ENCODE data around the gene PRLH. TPM values are rescaled to one million over a fixed set of nuclear protein-coding genes. Genes with fewer than 3 reads are reported as not detected.

Gene PRLH
- total RNA-seq, 2 donors from 2014 or later: not detected

DNA sequence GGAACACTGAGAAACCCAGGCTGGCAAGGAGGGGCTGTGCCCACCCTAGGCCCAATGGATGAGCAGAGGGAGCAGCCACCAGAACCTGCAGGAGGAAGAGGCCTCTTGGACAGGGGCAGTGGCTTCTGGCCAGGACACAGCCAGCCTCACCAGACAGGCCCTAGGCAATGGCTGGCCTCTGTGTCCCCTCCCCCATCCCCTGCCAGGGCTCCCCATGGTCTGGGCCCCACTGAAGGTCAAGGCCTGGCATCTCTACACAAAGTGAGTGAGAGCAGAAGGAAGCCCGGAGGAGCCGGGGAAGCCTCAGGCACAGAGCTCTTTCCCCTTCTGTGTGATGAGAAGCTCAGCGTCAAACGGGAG lies 6.3 kb downstream of the PRLH start:
- intact Hi-C loops (cut with DNase I): loop anchor here (5.0 kb wide), 1 partner anchor 100 kb away; no protein-coding TSS in a partner anchor

DNA sequence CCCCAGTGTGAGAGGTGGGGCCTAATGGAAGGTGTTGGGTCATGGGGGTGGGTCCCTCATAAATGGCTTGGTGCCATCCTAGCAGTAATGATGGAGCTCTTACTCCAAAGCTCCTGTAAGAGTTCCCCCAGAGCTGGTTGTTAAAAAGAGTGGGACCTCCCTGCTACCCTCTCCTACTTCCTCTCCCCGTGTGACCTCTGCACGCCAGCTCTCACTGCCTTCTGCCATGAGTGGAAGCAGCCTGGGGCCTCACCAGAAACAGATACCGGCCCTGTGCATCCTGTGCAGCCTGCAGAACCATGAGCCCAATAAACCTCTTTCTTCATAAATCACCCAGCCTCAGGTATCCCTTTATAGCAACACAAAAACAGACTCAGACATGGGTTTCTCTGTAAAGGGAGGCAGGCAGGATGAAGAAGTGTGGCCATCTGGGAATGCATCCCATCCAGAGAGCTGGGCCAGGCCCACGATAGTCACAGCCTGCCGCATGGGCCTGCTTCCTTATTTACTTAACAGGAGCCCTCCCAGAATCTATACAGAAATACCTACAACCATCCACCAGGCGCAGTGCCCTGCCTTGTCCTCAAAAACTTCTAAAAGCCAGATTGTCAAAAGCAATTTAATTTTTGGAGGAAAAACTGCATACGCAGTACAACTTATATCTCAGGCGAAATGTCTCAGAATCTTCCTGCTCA lies 7.5 kb downstream of the PRLH start:
- ATAC-seq: no peak
- no peaks in the 10 kb centered on the region for H3K36me3 ChIP-seq (replicated peaks in 1 of 2; ENCODE audit: insufficient read depth in 1 of 2, low read depth in 2 of 2)
- H3K4me3 ChIP-seq: no peak overlapping the region
- WGBS, 2 donors: 83% methylated on average over 8 of the region's 8 CpGs
- H3K27ac ChIP-seq: no peak overlapping the region
- no peaks in the 10 kb centered on the region for H3K27me3 ChIP-seq
- peaks cover 13% of the 10 kb centered on the region for H3K4me1 ChIP-seq
- intact Hi-C loops (cut with DNase I): loop anchor here (5.0 kb wide), 1 partner anchor 102 kb away; no protein-coding TSS in a partner anchor
- DNase-seq: no peak
- TF ChIP-seq, protein P1, sequence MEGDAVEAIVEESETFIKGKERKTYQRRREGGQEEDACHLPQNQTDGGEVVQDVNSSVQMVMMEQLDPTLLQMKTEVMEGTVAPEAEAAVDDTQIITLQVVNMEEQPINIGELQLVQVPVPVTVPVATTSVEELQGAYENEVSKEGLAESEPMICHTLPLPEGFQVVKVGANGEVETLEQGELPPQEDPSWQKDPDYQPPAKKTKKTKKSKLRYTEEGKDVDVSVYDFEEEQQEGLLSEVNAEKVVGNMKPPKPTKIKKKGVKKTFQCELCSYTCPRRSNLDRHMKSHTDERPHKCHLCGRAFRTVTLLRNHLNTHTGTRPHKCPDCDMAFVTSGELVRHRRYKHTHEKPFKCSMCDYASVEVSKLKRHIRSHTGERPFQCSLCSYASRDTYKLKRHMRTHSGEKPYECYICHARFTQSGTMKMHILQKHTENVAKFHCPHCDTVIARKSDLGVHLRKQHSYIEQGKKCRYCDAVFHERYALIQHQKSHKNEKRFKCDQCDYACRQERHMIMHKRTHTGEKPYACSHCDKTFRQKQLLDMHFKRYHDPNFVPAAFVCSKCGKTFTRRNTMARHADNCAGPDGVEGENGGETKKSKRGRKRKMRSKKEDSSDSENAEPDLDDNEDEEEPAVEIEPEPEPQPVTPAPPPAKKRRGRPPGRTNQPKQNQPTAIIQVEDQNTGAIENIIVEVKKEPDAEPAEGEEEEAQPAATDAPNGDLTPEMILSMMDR (IDR thresholded peaks at IDR 0.05): no peak
- TF ChIP-seq POLR2A (IDR thresholded peaks at IDR 0.05): no peak
- H3K9me3 ChIP-seq: no peaks in the 10 kb centered on the region

More for the DNA sequence above, 6.3 kb downstream of the PRLH start:
- 51 to 70% methylated on average over 3 to 4 of the region's 4 CpGs for WGBS, 2 donors
- TF ChIP-seq, protein P1 (IDR thresholded peaks at IDR 0.05): no peak
- no peak for TF ChIP-seq POLR2A (IDR thresholded peaks at IDR 0.05)
- Histone ChIP-seq H3K27ac (no peak overlapping the region), H3K9me3 (no peaks in the 10 kb centered on the region), H3K36me3 (replicated peaks in 1 of 2; ENCODE audit: insufficient read depth in 1 of 2, low read depth in 2 of 2) (no peaks in the 10 kb centered on the region), H3K4me3 (no peak overlapping the region), H3K4me1 (peaks cover 13% of the 10 kb centered on the region), H3K27me3 (no peaks in the 10 kb centered on the region)
- DNase-seq (no peak), ATAC-seq (no peak)

DNA sequence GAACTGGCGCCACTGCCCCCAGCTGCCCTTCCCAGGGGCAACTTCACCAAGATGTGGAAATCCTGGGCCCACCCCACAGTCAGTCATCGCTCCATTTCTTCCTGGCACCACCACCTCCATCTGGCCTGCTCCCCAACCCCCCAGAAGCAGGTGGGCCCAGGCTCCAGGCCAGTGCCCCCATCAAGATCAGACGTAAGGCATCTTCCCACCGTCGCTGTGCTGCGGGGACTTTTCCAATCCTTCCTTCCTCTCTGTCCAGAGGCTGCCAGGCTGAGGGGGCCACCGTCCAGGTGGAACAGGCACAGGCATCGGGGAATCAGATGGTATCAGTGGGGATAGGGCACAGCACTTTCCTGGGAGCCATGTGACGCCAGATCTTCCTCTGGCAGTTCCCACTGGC lies 8.1 kb downstream of the PRLH start:
- Histone ChIP-seq H3K9me3 (no peaks in the 10 kb centered on the region), H3K36me3 (replicated peaks in 1 of 2; ENCODE audit: insufficient read depth in 1 of 2, low read depth in 2 of 2) (no peaks in the 10 kb centered on the region), H3K4me1 (peaks cover 13% of the 10 kb centered on the region), H3K27ac (no peak overlapping the region), H3K4me3 (no peak overlapping the region), H3K27me3 (no peaks in the 10 kb centered on the region)
- DNase-seq (no peak), ATAC-seq (no peak)
- WGBS, 2 donors: 93 to 95% methylated on average over 9 of the region's 9 CpGs
- intact Hi-C loops (cut with DNase I): loop anchor here (5.0 kb wide), 1 partner anchor 102 kb away; no protein-coding TSS in a partner anchor
- no peak for TF ChIP-seq POLR2A (IDR thresholded peaks at IDR 0.05)
- TF ChIP-seq, protein P1 (IDR thresholded peaks at IDR 0.05): no peak

DNA sequence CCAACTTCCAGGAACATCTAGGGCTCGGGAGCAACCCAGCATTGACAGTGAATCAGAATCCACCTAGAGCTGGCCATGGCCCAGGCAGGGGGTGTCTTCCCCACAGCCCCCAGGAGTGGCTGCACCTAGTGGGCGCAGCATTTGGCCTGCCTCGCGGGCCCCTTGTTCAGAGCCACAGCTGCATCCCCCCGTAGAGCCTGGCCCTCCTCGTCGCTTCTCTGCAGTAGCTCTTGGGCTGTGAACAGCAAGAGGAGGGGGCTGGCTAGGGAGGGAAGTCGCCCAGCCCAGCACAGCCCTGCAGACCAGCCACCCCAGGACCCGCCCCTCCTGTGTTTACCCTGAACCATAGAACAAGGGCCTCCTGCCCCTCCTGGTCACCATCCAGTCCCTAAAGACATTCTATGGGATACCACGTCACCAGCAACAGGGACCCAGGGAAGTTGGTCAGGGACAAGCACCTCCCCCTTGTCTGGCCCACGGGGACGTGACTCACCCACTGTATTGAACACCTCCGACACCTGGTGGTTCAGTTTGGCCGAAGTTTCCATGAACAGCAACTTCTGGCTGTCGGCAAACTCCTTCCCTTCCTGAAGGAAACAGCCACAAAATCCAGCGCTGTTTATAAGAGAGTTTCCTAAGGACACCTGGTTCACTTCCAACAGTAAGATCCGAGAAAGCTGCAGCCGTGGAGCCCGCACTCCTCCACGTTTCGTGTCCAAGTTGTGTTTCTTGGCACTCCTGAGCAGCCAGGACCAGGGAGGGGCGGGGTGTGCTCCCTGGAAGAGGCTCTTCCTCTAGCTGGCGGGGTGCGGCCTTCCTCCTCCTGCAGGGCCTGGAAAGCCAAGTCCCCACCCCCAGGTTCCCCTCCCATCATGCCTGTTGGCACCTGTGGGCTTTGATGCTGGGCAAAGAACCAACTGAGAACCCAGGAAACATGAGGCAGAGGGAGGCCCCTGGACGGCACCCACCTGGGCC lies 8.8 kb downstream of the PRLH start:
- Histone ChIP-seq H3K27ac (peak overlapping the region in 2 of 4 donors; percentile 14 to 59), H3K36me3 (replicated peaks in 1 of 2; ENCODE audit: insufficient read depth in 1 of 2, low read depth in 2 of 2) (no peaks in the 10 kb centered on the region), H3K4me3 (no peak overlapping the region), H3K27me3 (no peaks in the 10 kb centered on the region), H3K9me3 (no peaks in the 10 kb centered on the region), H3K4me1 (peaks cover 13% of the 10 kb centered on the region)
- peak in 1 of 4 donors; percentile 87 for DNase-seq
- no peak for TF ChIP-seq POLR2A (IDR thresholded peaks at IDR 0.05)
- TF ChIP-seq, protein P1 (IDR thresholded peaks at IDR 0.05): peak in 1 of 7 experiments; percentile 49
- intact Hi-C loops (cut with DNase I): loop anchor here (5.0 kb wide), 1 partner anchor 103 kb away; no protein-coding TSS in a partner anchor
- no peak for ATAC-seq
- 69 to 73% methylated on average over 12 to 24 of the region's 25 CpGs for WGBS, 2 donors

All from body of pancreas (tissue), 4 donors.